Neuron (in vitro differentiated cells): ENCODE measurements around the gene NDUFS6.
"Not testable (repeated sequence)": the region's sequence is repeated elsewhere in the genome, so short reads cannot be mapped to it uniquely, and the experiment has no call there.

Experiments
- H2AFZ ChIP-seq: one replicate; pipeline ENCODE4 v1.6.1; 2013; ENCODE audit warnings: low read depth, mild to moderate bottlenecking, inconsistent platforms, low read length, moderate library complexity
- H3K27me3 ChIP-seq: one replicate; pipeline ENCODE4 v1.6.1; 2013; ENCODE audit warnings: low read length; ENCODE audit not compliant: insufficient read depth
- H3K36me3 ChIP-seq: one replicate; pipeline ENCODE4 v1.6.1; 2013; ENCODE audit warnings: low read length; ENCODE audit not compliant: insufficient read depth
- H3K4me1 ChIP-seq: one replicate; pipeline ENCODE4 v1.6.1; 2013; ENCODE audit warnings: low read length; ENCODE audit not compliant: insufficient read depth
- H3K4me3 ChIP-seq: 2 replicates; pipeline ENCODE4 v1.5.1; 2013; ENCODE audit warnings: mild to moderate bottlenecking, low read length, moderate library complexity
- H3K9me3 ChIP-seq: one replicate; pipeline ENCODE4 v1.6.1; 2013; ENCODE audit warnings: low read length

The NDUFS6 gene

GRCh38 chr5:1781726-1782384, 19.4 kb upstream of the NDUFS6 start:
- no peak overlapping the region for H2AFZ ChIP-seq
- H3K36me3 ChIP-seq, result no peaks in the 10 kb centered on the region
- no peaks in the 10 kb centered on the region for H3K4me1 ChIP-seq
- no peaks in the 10 kb centered on the region for H3K9me3 ChIP-seq
- no peak overlapping the region for H3K4me3 ChIP-seq
- H3K27me3 ChIP-seq, result no peaks in the 10 kb centered on the region

- Histone ChIP-seq H3K27me3 (no peaks in the 10 kb centered on the region), H3K9me3 (no peaks in the 10 kb centered on the region), H2AFZ (no peak overlapping the region), H3K4me1 (no peaks in the 10 kb centered on the region), H3K36me3 (no peaks in the 10 kb centered on the region), H3K4me3 (no peak overlapping the region)
Observed at GRCh38 chr5:1782385-1783215, 18.6 kb upstream of the NDUFS6 start.

GRCh38 chr5:1783216-1783554, 18.0 kb upstream of the NDUFS6 start:
- no peaks in the 10 kb centered on the region for H3K36me3 ChIP-seq
- no peak overlapping the region for H3K4me3 ChIP-seq
- H2AFZ ChIP-seq, result no peak overlapping the region
- no peaks in the 10 kb centered on the region for H3K9me3 ChIP-seq
- no peaks in the 10 kb centered on the region for H3K27me3 ChIP-seq
- H3K4me1 ChIP-seq, result no peaks in the 10 kb centered on the region

- no peaks in the 10 kb centered on the region for H3K9me3 ChIP-seq
Observed at GRCh38 chr5:1784197-1785050, 16.8 kb upstream of the NDUFS6 start.

GRCh38 chr5:1785062-1785461, 16.1 kb upstream of the NDUFS6 start:
- H2AFZ ChIP-seq, result no peak overlapping the region
- H3K4me3 ChIP-seq, result no peak overlapping the region
- peaks cover 10% of the 10 kb centered on the region for H3K4me1 ChIP-seq
- no peaks in the 10 kb centered on the region for H3K27me3 ChIP-seq
- no peaks in the 10 kb centered on the region for H3K9me3 ChIP-seq
- no peaks in the 10 kb centered on the region for H3K36me3 ChIP-seq

More at GRCh38 chr5:1784197-1785050, 16.8 kb upstream of the NDUFS6 start:
- Histone ChIP-seq H3K27me3 (no peaks in the 10 kb centered on the region), H2AFZ (no peak overlapping the region), H3K4me3 (no peak overlapping the region), H3K4me1 (peaks cover 4% of the 10 kb centered on the region), H3K36me3 (no peaks in the 10 kb centered on the region)

GRCh38 chr5:1785984-1786383, 15.2 kb upstream of the NDUFS6 start:
- no peaks in the 10 kb centered on the region for H3K27me3 ChIP-seq
- H3K36me3 ChIP-seq, result no peaks in the 10 kb centered on the region
- H3K4me1 ChIP-seq, result peaks cover 18% of the 10 kb centered on the region
- no peaks in the 10 kb centered on the region for H3K9me3 ChIP-seq
- H3K4me3 ChIP-seq, result no peak overlapping the region
- no peak overlapping the region for H2AFZ ChIP-seq

- no peaks in the 10 kb centered on the region for H3K27me3 ChIP-seq
- H3K9me3 ChIP-seq, result no peaks in the 10 kb centered on the region
- peaks cover 18% of the 10 kb centered on the region for H3K4me1 ChIP-seq
- no peak overlapping the region for H3K4me3 ChIP-seq
- H3K36me3 ChIP-seq, result no peaks in the 10 kb centered on the region
- no peak overlapping the region for H2AFZ ChIP-seq
Observed at GRCh38 chr5:1786621-1787471, 14.4 kb upstream of the NDUFS6 start.

GRCh38 chr5:1787472-1788047, 13.6 kb upstream of the NDUFS6 start:
- no peaks in the 10 kb centered on the region for H3K9me3 ChIP-seq
- peaks cover 18% of the 10 kb centered on the region for H3K4me1 ChIP-seq
- H3K27me3 ChIP-seq, result no peaks in the 10 kb centered on the region
- H2AFZ ChIP-seq, result no peak overlapping the region
- H3K4me3 ChIP-seq, result no peak overlapping the region
- no peaks in the 10 kb centered on the region for H3K36me3 ChIP-seq

- Histone ChIP-seq H3K4me1 (peaks cover 18% of the 10 kb centered on the region), H3K4me3 (no peak overlapping the region), H2AFZ (no peak overlapping the region), H3K27me3 (no peaks in the 10 kb centered on the region), H3K36me3 (no peaks in the 10 kb centered on the region), H3K9me3 (no peaks in the 10 kb centered on the region)
Observed at GRCh38 chr5:1788200-1788599, 13.0 kb upstream of the NDUFS6 start.

- Histone ChIP-seq H2AFZ (no peak overlapping the region), H3K36me3 (no peaks in the 10 kb centered on the region), H3K9me3 (no peaks in the 10 kb centered on the region), H3K4me3 (no peak overlapping the region), H3K27me3 (no peaks in the 10 kb centered on the region), H3K4me1 (peaks cover 18% of the 10 kb centered on the region)
Observed at GRCh38 chr5:1788828-1789227, 12.4 kb upstream of the NDUFS6 start.

GRCh38 chr5:1789438-1789833, 11.8 kb upstream of the NDUFS6 start:
- not testable (repeated sequence) for H3K4me3 ChIP-seq, H3K9me3 ChIP-seq, H3K36me3 ChIP-seq, H3K27me3 ChIP-seq
- peak overlapping the region; percentile 29 for H2AFZ ChIP-seq
- H3K4me1 ChIP-seq, result peaks cover 18% of the 10 kb centered on the region

GRCh38 chr5:1789834-1790471, 11.3 kb upstream of the NDUFS6 start:
- H3K4me1 ChIP-seq, result peaks cover 18% of the 10 kb centered on the region
- peak overlapping the region; percentile 29 for H2AFZ ChIP-seq
- no peaks in the 10 kb centered on the region for H3K9me3 ChIP-seq
- no peaks in the 10 kb centered on the region for H3K36me3 ChIP-seq
- H3K4me3 ChIP-seq, result peak overlapping the region; percentile 0
- H3K27me3 ChIP-seq, result no peaks in the 10 kb centered on the region
